ENCODE measurements around the gene AVL9.
"Not testable (repeated sequence)": the region's sequence is repeated elsewhere in the genome, so short reads cannot be mapped to it uniquely, and the experiment has no call there.

AVL9 gene

DNA sequence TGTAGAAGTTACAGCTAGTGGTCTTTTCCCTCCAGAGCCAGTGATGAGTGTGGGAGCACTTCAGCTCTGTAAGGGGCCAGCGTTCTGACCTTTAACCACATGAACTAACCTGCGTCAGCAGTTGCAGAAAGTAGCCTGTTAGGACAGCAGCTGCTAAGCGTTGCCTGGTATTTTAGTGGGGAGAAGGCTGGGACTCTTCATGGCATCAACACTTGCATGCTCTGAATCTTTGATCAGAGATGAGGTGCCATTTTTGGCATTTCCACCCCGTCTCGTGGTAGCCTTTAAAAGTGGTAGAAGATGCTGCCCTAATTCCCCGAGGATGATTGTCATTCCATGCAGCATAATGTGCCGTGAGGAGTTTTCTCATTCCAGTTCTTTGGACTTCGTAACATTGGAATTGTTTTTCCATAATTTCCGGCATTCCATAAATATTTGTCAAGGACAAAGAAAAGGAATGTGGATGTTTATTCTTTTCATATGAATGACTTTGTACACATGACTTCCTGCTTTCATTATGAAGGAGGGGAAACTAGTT, 92.2 kb downstream of the AVL9 start:
- Histone ChIP-seq H3K27ac (peak overlapping the region in 1 of 2 donors; percentile 20), H3K4me3 (no peak overlapping the region)
- TF ChIP-seq, protein P1, sequence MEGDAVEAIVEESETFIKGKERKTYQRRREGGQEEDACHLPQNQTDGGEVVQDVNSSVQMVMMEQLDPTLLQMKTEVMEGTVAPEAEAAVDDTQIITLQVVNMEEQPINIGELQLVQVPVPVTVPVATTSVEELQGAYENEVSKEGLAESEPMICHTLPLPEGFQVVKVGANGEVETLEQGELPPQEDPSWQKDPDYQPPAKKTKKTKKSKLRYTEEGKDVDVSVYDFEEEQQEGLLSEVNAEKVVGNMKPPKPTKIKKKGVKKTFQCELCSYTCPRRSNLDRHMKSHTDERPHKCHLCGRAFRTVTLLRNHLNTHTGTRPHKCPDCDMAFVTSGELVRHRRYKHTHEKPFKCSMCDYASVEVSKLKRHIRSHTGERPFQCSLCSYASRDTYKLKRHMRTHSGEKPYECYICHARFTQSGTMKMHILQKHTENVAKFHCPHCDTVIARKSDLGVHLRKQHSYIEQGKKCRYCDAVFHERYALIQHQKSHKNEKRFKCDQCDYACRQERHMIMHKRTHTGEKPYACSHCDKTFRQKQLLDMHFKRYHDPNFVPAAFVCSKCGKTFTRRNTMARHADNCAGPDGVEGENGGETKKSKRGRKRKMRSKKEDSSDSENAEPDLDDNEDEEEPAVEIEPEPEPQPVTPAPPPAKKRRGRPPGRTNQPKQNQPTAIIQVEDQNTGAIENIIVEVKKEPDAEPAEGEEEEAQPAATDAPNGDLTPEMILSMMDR (IDR thresholded peaks at IDR 0.05): no peak
- DNase-seq (ENCODE audit: low spot score): no peak

DNA sequence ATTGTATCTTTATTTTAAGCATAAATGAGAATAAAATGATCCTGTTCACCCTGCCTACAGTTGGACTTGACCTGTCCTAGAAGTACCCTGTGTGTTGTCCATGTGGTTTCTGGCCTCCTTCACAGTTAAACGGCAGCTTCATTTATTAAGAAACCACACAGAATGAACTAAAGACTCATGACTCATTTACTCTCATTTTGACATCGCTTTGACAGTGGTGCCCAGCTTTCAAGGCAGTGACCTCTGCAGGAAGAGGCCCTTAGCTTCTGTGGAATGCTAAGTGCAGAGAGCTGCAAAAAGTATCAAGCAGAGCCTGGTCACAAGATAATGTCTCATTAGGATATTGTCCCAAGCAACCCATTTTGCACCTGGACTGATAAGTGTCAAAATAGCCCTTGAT, 93.4 kb downstream of the AVL9 start:
- no peak for DNase-seq (ENCODE audit: low spot score)
- H3K27ac ChIP-seq: no peak overlapping the region
- TF ChIP-seq, protein P1 (IDR thresholded peaks at IDR 0.05): no peak
- no peak overlapping the region for H3K4me3 ChIP-seq

DNA sequence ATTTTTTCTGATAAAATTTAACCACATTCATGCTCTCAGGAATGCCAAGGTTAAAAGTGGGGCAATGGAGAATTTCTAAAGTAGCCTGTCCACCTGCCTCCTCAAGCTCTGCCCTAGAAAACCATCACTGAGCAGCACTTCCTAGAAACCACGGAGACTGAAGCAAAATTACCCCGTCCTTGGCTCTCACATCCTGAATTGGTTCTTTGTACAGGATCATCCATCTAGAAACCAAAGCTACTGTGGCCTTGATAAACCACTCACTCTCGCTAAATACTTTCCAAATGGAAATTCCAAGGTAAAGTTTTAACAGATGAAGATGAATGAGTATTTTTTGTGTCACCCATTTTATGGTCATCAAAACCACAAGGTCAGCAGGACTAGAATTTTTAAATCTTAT, 96.6 kb downstream of the AVL9 start:
- TF ChIP-seq, protein P1 (IDR thresholded peaks at IDR 0.05): no peak
- Histone ChIP-seq H3K4me3 (no peak overlapping the region), H3K27ac (no peak overlapping the region)
- DNase-seq (ENCODE audit: low spot score): no peak

DNA sequence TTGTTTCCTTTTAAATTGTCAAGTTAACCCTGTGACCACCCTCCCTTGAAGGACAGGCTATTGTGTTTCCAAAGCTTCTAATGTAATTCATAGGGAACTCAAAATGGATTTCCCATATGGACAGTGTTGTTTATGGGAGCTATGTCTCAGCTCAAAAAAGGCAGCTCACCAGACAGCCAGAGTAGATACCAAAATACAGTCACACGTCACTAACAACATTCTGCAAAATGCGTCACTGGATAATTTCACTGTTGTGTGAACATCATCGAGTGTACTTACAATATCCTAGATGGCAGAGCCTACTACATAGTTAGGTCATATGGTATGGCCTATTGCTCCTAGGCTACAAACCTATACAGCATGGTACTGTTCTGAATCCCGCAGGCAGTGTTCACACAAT, 97.4 kb downstream of the AVL9 start:
- Histone ChIP-seq H3K4me3 (no peak overlapping the region), H3K27ac (no peak overlapping the region)
- no peak for DNase-seq (ENCODE audit: low spot score)
- TF ChIP-seq, protein P1 (IDR thresholded peaks at IDR 0.05): no peak

DNA sequence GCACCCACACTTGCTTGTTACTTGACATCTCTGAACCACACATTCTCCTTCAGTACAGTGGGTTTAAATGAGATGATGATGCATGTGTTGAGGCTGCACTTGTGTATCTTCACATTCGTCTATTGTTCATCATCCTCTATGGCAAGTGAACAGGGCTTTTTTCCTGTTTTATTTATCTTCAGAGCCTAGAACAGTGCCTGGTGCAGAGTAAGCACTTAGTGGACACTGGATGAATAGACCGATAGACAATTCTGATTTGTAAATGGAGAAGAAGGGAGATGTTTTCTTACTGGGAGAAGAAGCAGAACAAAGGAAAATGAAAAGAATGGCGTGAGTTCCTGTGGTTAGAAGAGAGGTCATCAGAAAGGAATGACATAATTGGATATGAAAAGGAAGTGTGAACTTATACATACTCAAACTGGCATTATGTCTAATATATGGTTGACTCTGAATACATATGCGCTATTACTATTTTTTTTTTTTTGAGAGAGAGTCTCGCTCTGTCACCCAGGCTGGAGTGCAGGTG, 99.7 kb downstream of the AVL9 start:
- Histone ChIP-seq H3K4me3 (no peak overlapping the region), H3K27ac (no peak overlapping the region)
- DNase-seq (ENCODE audit: low spot score): no peak
- TF ChIP-seq, protein P1 (IDR thresholded peaks at IDR 0.05): no peak

DNA sequence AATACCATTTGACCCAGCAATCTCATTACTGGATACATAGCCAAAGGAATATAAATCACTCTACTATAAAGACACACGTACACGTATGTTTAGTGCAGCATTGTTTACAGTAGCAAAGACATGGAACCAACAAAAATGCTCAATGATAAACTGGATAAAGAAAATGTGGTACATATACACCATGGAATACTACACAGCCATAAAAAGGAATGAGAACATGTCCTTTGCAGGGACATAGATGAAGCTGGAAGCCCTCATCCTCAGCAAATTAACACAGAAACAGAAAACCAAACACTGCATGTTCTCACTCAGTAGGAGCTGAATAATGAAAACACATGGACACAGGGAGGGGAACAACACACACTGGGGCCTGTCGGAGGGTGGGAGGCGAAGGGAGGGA, 105.9 kb downstream of the AVL9 start:
- not testable (repeated sequence) for DNase-seq (ENCODE audit: low spot score); H3K4me3 ChIP-seq; H3K27ac ChIP-seq

DNA sequence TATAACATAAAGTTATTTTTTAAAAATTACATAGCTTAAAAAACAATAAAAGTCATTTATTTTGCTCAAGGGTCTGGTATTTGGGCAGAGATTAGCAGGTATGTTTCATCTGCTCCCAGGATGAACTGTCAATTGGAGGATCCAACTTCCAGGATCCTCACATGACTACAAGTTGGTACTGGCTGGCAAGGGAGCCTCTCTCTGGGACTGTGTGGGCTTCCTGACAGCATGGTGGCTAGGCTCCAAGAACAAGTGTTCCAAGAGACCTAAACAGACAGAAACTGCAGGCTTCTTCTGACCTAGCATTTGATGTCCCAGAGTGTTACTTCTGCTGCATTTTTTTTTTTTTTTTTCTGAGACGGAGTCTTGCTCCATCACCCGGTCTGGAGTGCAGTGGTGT, 107.2 kb downstream of the AVL9 start:
- no peak overlapping the region for H3K4me3 ChIP-seq
- TF ChIP-seq, protein P1 (IDR thresholded peaks at IDR 0.05): no peak
- H3K27ac ChIP-seq: no peak overlapping the region
- no peak for DNase-seq (ENCODE audit: low spot score)

DNA sequence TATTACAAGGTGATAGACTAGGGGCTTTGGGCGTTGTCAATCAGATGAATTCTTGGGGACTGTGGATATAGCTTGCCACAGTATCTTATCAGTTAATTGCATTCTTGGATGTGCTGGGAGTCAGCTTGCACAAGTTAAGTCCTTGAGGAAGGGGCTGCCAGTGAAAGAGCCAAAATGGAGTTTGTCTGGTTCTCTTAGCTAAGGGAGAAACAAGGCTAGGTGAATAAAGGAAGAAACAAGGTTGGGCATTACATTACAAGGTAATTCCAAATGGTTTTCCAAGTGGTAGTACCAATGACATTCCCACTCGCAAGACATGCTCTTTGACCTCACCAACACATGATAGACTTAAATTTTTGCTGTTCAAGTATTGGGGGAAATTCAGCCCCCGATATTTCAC, 108.2 kb downstream of the AVL9 start:
- not testable (repeated sequence) for DNase-seq (ENCODE audit: low spot score); H3K4me3 ChIP-seq; H3K27ac ChIP-seq

DNA sequence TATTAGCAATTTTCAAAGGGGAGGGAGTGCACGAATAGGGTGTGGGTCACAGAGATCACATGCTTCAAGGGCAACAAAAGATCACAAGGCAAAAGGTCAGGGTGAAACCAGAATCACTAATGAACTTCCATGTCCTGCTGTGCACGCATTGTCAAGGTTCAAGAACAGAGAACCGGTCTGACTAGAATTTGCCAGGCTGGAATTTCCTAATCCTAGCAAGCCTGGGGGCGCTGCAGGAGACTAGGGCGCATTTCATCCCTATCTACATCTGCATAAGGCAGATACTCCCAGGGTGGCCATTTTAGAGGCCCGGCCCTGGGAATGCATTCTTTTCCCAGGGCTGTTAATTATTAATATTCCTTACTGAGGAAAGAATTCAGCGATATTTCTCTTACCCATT, 108.8 kb downstream of the AVL9 start:
- not testable (repeated sequence) for H3K4me3 ChIP-seq; DNase-seq (ENCODE audit: low spot score); H3K27ac ChIP-seq

All from coronary artery (tissue), 2 donors.